ENCODE measurements around the gene DHCR7.

The DHCR7 gene

DNA sequence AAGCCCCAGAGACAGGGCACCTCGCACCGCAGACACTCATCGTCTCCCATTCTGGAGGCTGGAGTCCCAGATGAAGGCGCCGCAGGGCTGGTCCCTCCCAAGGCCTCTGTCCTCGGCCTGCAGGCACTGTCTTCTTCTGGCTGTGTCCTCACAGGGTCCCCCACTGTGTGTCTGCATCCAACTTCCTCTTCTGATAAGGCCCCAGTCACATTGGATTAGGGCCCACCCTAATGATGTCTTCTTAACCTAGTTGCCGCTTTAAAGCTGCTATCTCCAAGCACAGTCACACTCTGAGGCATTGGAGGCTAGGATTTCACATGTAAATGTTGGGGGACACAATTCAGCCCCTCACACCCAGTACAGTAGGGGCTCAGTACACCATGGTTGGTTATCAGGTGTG is 48.9 kb downstream of the DHCR7 start:
- Histone ChIP-seq H3K9ac (ENCODE audit: low read depth in 1 of 2, low read length in 2 of 2) (no peak overlapping the region), H3K4me3 (ENCODE audit: low read depth in 1 of 2, low read length in 2 of 2) (no peak overlapping the region), H3K36me3 (ENCODE audit: control insufficient read depth in 1 of 2, insufficient read depth in 2 of 2, low read length in 2 of 2) (no peaks in the 10 kb centered on the region), H3K27me3 (ENCODE audit: control insufficient read depth in 1 of 2, insufficient read depth in 2 of 2, low read length in 2 of 2) (no peaks in the 10 kb centered on the region), H3K9me3 (ENCODE audit: control insufficient read depth in 1 of 2, low read length in 2 of 2) (no peaks in the 10 kb centered on the region), H3K4me1 (ENCODE audit: control insufficient read depth in 1 of 2, insufficient read depth in 2 of 2, low read length in 2 of 2) (no peaks in the 10 kb centered on the region), H3K27ac (ENCODE audit: low read depth, low read length) (no peak overlapping the region)

DNA sequence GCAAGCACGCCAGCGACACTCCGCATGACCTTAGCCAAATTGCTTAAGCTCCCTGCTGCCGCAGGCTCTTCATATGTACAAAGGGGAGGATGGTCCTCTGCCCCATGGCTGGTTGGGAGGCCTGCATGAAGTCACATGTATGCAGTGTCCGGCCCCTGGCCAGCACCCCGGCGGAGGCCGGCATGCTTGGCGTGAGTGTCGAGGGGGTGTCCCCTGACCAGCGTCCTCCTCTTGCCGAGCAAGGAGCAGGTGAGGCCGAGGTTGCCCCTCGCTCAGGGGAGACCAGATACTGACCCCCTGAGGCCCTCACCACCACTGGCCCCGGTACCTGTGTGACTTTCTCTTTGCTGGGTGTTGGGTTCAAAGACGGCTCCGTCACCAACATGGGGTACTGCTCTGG is 50.2 kb downstream of the DHCR7 start:
- Histone ChIP-seq H3K9me3 (ENCODE audit: control insufficient read depth in 1 of 2, low read length in 2 of 2) (no peaks in the 10 kb centered on the region), H3K27ac (ENCODE audit: low read depth, low read length) (no peak overlapping the region), H3K9ac (ENCODE audit: low read depth in 1 of 2, low read length in 2 of 2) (no peak overlapping the region), H3K4me3 (ENCODE audit: low read depth in 1 of 2, low read length in 2 of 2) (no peak overlapping the region), H3K4me1 (ENCODE audit: control insufficient read depth in 1 of 2, insufficient read depth in 2 of 2, low read length in 2 of 2) (no peaks in the 10 kb centered on the region), H3K27me3 (ENCODE audit: control insufficient read depth in 1 of 2, insufficient read depth in 2 of 2, low read length in 2 of 2) (peaks cover 0 to 2% of the 10 kb centered on the region in 2 donors), H3K36me3 (ENCODE audit: control insufficient read depth in 1 of 2, insufficient read depth in 2 of 2, low read length in 2 of 2) (no peaks in the 10 kb centered on the region)

DNA sequence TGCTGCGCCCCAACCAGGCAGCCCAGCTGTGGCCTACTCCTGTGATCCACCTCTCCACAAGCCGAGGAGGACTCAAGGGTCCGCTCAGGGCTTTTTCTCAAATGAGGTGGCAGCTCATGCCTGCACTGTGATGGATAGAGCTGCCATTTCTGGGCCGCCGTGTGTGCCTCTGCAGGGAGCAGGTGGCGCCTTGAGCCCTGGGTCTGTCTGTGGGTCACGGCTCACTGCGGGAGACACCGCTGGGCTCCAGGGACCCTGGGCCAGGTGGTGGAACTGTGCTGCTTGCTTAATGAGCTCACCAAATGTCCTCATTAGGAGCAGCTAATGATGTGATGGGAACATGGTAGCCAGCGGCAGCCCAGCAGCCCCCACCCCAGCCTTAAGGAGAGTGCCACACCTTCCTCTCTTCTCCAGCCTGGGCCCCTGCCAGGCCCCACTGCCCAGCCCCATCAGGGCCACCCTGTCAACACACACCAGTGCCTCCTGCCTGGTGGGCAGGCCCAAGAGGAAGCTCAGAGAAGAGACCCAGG is 50.8 kb downstream of the DHCR7 start:
- no peaks in the 10 kb centered on the region for H3K9me3 ChIP-seq (ENCODE audit: control insufficient read depth in 1 of 2, low read length in 2 of 2)
- H3K27me3 ChIP-seq (ENCODE audit: control insufficient read depth in 1 of 2, insufficient read depth in 2 of 2, low read length in 2 of 2), result peaks cover 0 to 3% of the 10 kb centered on the region in 2 donors
- H3K27ac ChIP-seq (ENCODE audit: low read depth, low read length), result no peak overlapping the region
- H3K4me3 ChIP-seq (ENCODE audit: low read depth in 1 of 2, low read length in 2 of 2), result no peak overlapping the region
- no peaks in the 10 kb centered on the region for H3K4me1 ChIP-seq (ENCODE audit: control insufficient read depth in 1 of 2, insufficient read depth in 2 of 2, low read length in 2 of 2)
- no peaks in the 10 kb centered on the region for H3K36me3 ChIP-seq (ENCODE audit: control insufficient read depth in 1 of 2, insufficient read depth in 2 of 2, low read length in 2 of 2)
- no peak overlapping the region for H3K9ac ChIP-seq (ENCODE audit: low read depth in 1 of 2, low read length in 2 of 2)

DNA sequence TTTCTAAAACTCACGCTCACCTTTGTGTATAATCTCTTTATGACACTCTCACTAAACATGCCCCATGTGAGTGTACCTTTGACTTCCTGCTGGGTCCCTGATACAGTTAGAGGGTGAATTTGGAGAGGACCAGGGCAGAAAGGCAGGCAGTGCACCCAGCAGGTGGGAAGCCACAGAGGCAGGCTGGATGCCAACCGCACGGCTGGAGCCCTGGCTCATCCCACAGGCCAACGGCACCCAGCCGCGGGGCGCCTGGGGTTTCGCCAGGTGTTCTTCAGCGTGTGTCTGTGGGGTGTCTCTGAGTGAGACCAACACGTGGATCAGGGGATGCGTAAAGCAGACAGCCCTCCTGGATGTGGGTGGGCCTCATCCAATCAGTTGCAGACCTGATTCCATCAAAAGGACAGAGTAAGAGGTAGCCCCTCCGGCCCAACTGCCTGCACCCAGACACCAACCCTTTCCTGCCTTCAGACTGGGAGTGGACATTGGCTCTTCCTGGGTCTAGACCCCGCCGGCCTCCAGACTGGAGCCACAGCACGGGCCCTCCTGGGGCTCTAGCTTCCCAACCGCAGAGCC is 51.6 kb downstream of the DHCR7 start:
- Histone ChIP-seq H3K36me3 (ENCODE audit: control insufficient read depth in 1 of 2, insufficient read depth in 2 of 2, low read length in 2 of 2) (no peaks in the 10 kb centered on the region), H3K9me3 (ENCODE audit: control insufficient read depth in 1 of 2, low read length in 2 of 2) (no peaks in the 10 kb centered on the region), H3K4me1 (ENCODE audit: control insufficient read depth in 1 of 2, insufficient read depth in 2 of 2, low read length in 2 of 2) (no peaks in the 10 kb centered on the region), H3K27ac (ENCODE audit: low read depth, low read length) (no peak overlapping the region), H3K4me3 (ENCODE audit: low read depth in 1 of 2, low read length in 2 of 2) (no peak overlapping the region), H3K27me3 (ENCODE audit: control insufficient read depth in 1 of 2, insufficient read depth in 2 of 2, low read length in 2 of 2) (peaks cover 0 to 5% of the 10 kb centered on the region in 2 donors), H3K9ac (ENCODE audit: low read depth in 1 of 2, low read length in 2 of 2) (no peak overlapping the region)

DNA sequence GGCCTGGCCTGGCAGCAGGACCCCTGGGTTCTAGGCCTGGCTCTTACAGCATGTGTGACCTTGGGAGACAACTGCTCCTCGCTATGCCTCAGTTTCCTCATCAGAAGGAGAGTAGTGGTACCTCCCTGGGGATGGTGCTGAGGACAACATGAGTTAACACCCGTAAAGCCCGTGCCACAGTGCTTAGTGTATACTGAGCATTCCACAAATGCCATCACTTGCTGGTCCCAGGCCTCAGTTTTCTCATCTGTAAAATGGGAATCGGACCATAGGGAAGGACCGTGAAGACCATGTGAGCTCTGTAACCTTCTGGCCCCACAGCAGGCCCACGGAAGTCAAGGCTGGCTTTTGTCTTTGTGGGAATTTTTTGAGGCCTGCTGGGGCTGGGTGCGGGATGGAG is 52.4 kb downstream of the DHCR7 start:
- no peaks in the 10 kb centered on the region for H3K36me3 ChIP-seq (ENCODE audit: control insufficient read depth in 1 of 2, insufficient read depth in 2 of 2, low read length in 2 of 2)
- no peak overlapping the region for H3K9ac ChIP-seq (ENCODE audit: low read depth in 1 of 2, low read length in 2 of 2)
- H3K4me3 ChIP-seq (ENCODE audit: low read depth in 1 of 2, low read length in 2 of 2), result no peak overlapping the region
- peaks cover 5% of the 10 kb centered on the region in 2 donors for H3K4me1 ChIP-seq (ENCODE audit: control insufficient read depth in 1 of 2, insufficient read depth in 2 of 2, low read length in 2 of 2)
- no peak overlapping the region for H3K27ac ChIP-seq (ENCODE audit: low read depth, low read length)
- no peaks in the 10 kb centered on the region for H3K9me3 ChIP-seq (ENCODE audit: control insufficient read depth in 1 of 2, low read length in 2 of 2)
- peaks cover 0 to 5% of the 10 kb centered on the region in 2 donors for H3K27me3 ChIP-seq (ENCODE audit: control insufficient read depth in 1 of 2, insufficient read depth in 2 of 2, low read length in 2 of 2)

DNA sequence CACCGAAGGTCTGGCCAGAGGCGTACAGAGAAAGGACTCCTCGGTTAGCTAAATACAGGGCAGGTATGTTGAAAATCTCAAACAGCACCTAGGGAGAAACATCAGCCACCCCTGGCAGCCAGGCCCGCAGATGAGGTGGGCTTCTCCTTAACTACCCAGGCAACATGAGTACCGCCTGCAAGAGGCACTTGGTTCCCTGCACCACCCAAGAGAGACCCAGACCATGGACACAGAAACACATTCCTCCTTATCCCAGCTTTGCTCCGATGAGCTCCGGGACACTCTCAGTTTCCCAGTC is 53.0 kb downstream of the DHCR7 start:
- Histone ChIP-seq H3K4me3 (ENCODE audit: low read depth in 1 of 2, low read length in 2 of 2) (no peak overlapping the region), H3K4me1 (ENCODE audit: control insufficient read depth in 1 of 2, insufficient read depth in 2 of 2, low read length in 2 of 2) (peaks cover 5% of the 10 kb centered on the region in 2 donors), H3K27me3 (ENCODE audit: control insufficient read depth in 1 of 2, insufficient read depth in 2 of 2, low read length in 2 of 2) (peaks cover 0 to 5% of the 10 kb centered on the region in 2 donors), H3K36me3 (ENCODE audit: control insufficient read depth in 1 of 2, insufficient read depth in 2 of 2, low read length in 2 of 2) (no peaks in the 10 kb centered on the region), H3K9me3 (ENCODE audit: control insufficient read depth in 1 of 2, low read length in 2 of 2) (no peaks in the 10 kb centered on the region), H3K9ac (ENCODE audit: low read depth in 1 of 2, low read length in 2 of 2) (no peak overlapping the region), H3K27ac (ENCODE audit: low read depth, low read length) (no peak overlapping the region)

DNA sequence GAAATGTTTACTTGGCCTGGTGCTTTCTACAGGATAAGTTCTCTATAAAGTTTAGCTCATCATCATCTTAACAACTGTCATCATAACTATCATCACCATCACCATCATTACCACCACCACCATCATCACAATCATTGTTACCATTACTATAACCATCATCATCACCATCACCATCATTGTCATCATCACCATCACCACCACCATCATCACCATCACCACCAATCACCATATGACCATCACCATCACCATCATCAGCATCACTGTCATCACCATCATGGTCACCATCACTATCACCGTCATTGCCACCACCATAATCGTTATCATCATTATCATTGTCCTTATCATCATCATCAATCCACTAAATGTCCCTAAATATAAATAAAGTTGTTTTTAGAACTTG is 54.9 kb downstream of the DHCR7 start:
- H3K27me3 ChIP-seq (ENCODE audit: control insufficient read depth in 1 of 2, insufficient read depth in 2 of 2, low read length in 2 of 2), result peaks cover 0 to 8% of the 10 kb centered on the region in 2 donors
- H3K9ac ChIP-seq (ENCODE audit: low read depth in 1 of 2, low read length in 2 of 2), result no peak overlapping the region
- H3K27ac ChIP-seq (ENCODE audit: low read depth, low read length), result no peak overlapping the region
- H3K4me1 ChIP-seq (ENCODE audit: control insufficient read depth in 1 of 2, insufficient read depth in 2 of 2, low read length in 2 of 2), result peaks cover 5% of the 10 kb centered on the region in 2 donors
- no peaks in the 10 kb centered on the region for H3K36me3 ChIP-seq (ENCODE audit: control insufficient read depth in 1 of 2, insufficient read depth in 2 of 2, low read length in 2 of 2)
- H3K4me3 ChIP-seq (ENCODE audit: low read depth in 1 of 2, low read length in 2 of 2), result no peak overlapping the region
- H3K9me3 ChIP-seq (ENCODE audit: control insufficient read depth in 1 of 2, low read length in 2 of 2), result no peaks in the 10 kb centered on the region

DNA sequence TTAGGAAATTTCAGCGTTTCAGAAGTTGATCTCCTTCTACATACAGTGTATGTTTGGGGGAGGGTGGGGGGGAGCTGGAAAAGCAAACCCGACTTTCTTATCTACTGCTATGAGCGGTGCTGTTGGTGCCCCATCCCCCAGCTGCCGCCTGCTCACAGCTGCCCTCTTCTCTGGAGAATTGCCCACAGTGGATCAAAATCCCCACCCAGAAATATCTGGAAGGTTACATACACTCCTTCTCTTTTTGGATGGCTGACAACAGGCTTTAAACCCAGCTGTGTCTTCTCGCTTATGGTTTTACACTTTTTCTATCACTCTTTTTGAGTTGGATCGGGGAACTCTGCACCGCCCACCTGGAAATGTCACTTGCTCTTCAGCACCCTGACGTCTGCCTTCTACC is 56.4 kb downstream of the DHCR7 start:
- no peak overlapping the region for H3K27ac ChIP-seq (ENCODE audit: low read depth, low read length)
- peaks cover 0 to 10% of the 10 kb centered on the region in 2 donors for H3K27me3 ChIP-seq (ENCODE audit: control insufficient read depth in 1 of 2, insufficient read depth in 2 of 2, low read length in 2 of 2)
- H3K9ac ChIP-seq (ENCODE audit: low read depth in 1 of 2, low read length in 2 of 2), result no peak overlapping the region
- H3K36me3 ChIP-seq (ENCODE audit: control insufficient read depth in 1 of 2, insufficient read depth in 2 of 2, low read length in 2 of 2), result no peaks in the 10 kb centered on the region
- H3K4me1 ChIP-seq (ENCODE audit: control insufficient read depth in 1 of 2, insufficient read depth in 2 of 2, low read length in 2 of 2), result peaks cover 5% of the 10 kb centered on the region in 2 donors
- no peaks in the 10 kb centered on the region for H3K9me3 ChIP-seq (ENCODE audit: control insufficient read depth in 1 of 2, low read length in 2 of 2)
- no peak overlapping the region for H3K4me3 ChIP-seq (ENCODE audit: low read depth in 1 of 2, low read length in 2 of 2)

DNA sequence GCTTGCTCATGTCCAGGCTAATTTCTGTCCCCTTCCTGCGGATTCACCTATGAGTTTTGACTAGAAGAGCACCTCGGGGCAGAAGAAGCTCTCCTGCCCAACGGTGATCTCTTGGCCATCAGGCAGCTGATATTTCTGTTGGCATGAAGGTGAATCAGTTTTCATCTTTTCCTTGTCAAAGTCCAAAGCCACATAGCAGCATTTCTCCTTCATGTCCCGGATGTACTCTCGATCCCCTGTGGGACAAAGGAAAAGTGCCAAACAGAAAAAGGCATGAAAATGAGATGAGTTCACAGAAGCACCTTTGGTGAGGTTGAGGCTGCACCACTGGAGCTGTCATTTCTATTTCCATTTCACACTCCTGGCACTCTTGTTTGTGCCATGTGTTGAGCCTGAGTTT is 56.8 kb downstream of the DHCR7 start:
- peaks cover 5% of the 10 kb centered on the region in 2 donors for H3K4me1 ChIP-seq (ENCODE audit: control insufficient read depth in 1 of 2, insufficient read depth in 2 of 2, low read length in 2 of 2)
- no peak overlapping the region for H3K4me3 ChIP-seq (ENCODE audit: low read depth in 1 of 2, low read length in 2 of 2)
- H3K27me3 ChIP-seq (ENCODE audit: control insufficient read depth in 1 of 2, insufficient read depth in 2 of 2, low read length in 2 of 2), result peaks cover 0 to 10% of the 10 kb centered on the region in 2 donors
- no peak overlapping the region for H3K9ac ChIP-seq (ENCODE audit: low read depth in 1 of 2, low read length in 2 of 2)
- H3K36me3 ChIP-seq (ENCODE audit: control insufficient read depth in 1 of 2, insufficient read depth in 2 of 2, low read length in 2 of 2), result no peaks in the 10 kb centered on the region
- H3K27ac ChIP-seq (ENCODE audit: low read depth, low read length), result no peak overlapping the region
- no peaks in the 10 kb centered on the region for H3K9me3 ChIP-seq (ENCODE audit: control insufficient read depth in 1 of 2, low read length in 2 of 2)

DNA sequence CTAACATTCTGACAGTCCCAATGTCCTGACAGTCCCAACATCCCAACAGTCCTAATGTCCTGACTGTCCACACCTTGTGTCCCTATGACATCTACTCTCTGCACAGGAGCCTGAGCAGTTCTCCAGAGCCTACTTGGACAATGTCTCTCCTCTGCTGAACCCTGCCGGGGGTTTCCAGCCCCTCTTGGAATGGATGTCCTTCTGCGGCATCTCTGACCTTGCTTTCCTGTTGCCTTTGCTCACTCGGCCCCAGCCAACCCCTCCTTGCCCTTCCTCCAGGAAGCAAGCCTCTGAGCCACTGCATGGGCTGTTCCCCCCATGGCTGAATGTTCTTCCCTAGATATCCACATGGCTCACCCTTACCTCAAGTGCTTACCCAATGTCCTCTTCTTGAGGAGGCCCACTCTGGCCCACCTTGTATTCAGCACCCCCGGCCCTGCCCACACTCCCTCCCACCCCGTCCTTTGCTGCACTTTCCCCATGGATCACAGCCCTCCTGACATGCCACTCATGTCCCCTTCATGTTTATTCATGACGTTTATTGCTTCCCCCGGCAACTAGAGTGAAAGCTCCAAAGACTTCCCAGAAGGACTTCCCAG is 59.5 kb downstream of the DHCR7 start:
- H3K9me3 ChIP-seq (ENCODE audit: control insufficient read depth in 1 of 2, low read length in 2 of 2), result no peaks in the 10 kb centered on the region
- H3K36me3 ChIP-seq (ENCODE audit: control insufficient read depth in 1 of 2, insufficient read depth in 2 of 2, low read length in 2 of 2), result no peaks in the 10 kb centered on the region
- H3K4me3 ChIP-seq (ENCODE audit: low read depth in 1 of 2, low read length in 2 of 2), result no peak overlapping the region
- H3K4me1 ChIP-seq (ENCODE audit: control insufficient read depth in 1 of 2, insufficient read depth in 2 of 2, low read length in 2 of 2), result peaks cover 5% of the 10 kb centered on the region in 2 donors
- H3K27ac ChIP-seq (ENCODE audit: low read depth, low read length), result no peak overlapping the region
- no peak overlapping the region for H3K9ac ChIP-seq (ENCODE audit: low read depth in 1 of 2, low read length in 2 of 2)
- peaks cover 0 to 10% of the 10 kb centered on the region in 2 donors for H3K27me3 ChIP-seq (ENCODE audit: control insufficient read depth in 1 of 2, insufficient read depth in 2 of 2, low read length in 2 of 2)
